ENCODE data around the gene CDH11. TPM values are rescaled to one million over a fixed set of nuclear protein-coding genes. Genes with fewer than 3 reads are reported as not detected.

The CDH11 gene
- total and polyA plus RNA-seq, 4 experiments from 2014 or later: not detected

DNA sequence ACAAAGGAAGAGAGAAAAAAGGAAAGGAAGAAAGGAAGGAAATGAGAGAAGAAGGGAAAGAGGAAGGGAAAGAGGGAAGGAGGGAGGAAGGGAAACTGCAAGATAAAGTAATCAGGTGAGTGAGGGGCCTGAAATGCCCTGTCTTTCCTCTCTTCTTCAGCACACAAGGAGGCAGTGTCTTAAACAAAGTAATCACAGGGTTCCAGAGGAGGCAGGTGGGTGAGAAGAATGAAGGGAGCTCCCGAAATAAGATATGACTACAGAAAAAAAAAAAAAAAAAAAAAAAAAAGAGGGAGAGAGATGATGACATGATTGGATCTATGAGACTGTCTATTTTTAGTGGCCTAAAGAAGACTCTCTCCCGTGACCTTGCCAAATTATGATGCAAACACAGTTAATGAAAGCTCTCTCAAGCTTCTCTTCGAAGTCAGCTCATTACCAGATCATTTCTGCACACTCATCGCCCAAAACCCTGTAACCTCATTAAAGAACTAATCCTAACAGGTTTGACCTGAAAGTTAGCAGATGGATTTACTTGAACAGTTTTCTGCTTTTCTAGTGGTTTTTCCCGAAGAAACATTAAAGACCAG is 53.6 kb downstream of the CDH11 start:
- Histone ChIP-seq H3K27me3 (ENCODE audit: insufficient read depth, low read length) (no peaks in the 10 kb centered on the region), H3K27ac (ENCODE audit: low read depth, low read length) (no peak overlapping the region), H3K4me3 (ENCODE audit: low read length in 2 of 2) (no peak overlapping the region), H3K36me3 (ENCODE audit: insufficient read depth, low read length) (no peaks in the 10 kb centered on the region), H3K4me1 (ENCODE audit: insufficient read depth, low read length) (no peaks in the 10 kb centered on the region), H3K9me3 (ENCODE audit: control insufficient read depth in 1 of 2, low read length in 2 of 2) (no peaks in the 10 kb centered on the region)
- CTCF ChIA-PET (ENCODE audit: partially characterized antibody): no interaction called here
- no peaks in the 10 kb centered on the region for H3K36me3 Mint-ChIP-seq
- no peak overlapping the region for H3K4me3 Mint-ChIP-seq
- intact Hi-C loops (cut with micrococcal nuclease): no loop called here
- no peak overlapping the region for H3K27ac Mint-ChIP-seq
- POLR2A ChIA-PET (ENCODE audit: partially characterized antibody): no interaction called here
- H3K9me3 Mint-ChIP-seq: peaks cover 4 to 21% (median 9%) of the 10 kb centered on the region in 8 donors
- no peaks in the 10 kb centered on the region for H3K27me3 Mint-ChIP-seq
- no peak for DNase-seq
- H3K4me1 Mint-ChIP-seq: no peaks in the 10 kb centered on the region

DNA sequence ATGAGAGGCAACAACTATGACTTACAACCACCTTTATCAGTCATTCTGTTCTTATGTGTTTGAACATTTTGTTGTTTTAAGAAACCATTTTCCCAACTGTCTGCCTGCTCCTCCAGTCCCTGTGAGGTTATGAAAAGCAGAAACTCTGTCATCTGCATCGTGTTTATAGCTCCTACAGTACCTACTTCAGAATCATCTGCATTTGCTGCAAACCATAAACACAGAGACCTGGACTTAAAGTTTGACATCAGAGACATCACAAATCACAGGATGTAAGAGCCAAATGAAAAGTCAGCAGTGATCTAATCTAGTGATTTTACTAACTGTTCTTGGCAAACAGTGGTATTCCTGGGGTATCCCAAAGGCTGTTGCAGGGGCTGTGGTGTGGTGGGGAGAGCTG is 55.2 kb downstream of the CDH11 start:
- no peaks in the 10 kb centered on the region for H3K27me3 ChIP-seq (ENCODE audit: insufficient read depth, low read length)
- H3K4me3 ChIP-seq (ENCODE audit: low read length in 2 of 2): no peak overlapping the region
- ChIA-PET CTCF (ENCODE audit: partially characterized antibody) (no interaction called here), POLR2A (ENCODE audit: partially characterized antibody) (no interaction called here)
- no peak for DNase-seq
- no peaks in the 10 kb centered on the region for H3K9me3 ChIP-seq (ENCODE audit: control insufficient read depth in 1 of 2, low read length in 2 of 2)
- H3K4me1 Mint-ChIP-seq: no peaks in the 10 kb centered on the region
- H3K36me3 Mint-ChIP-seq: no peaks in the 10 kb centered on the region
- peaks cover 4 to 21% (median 9%) of the 10 kb centered on the region in 8 donors for H3K9me3 Mint-ChIP-seq
- no peak overlapping the region for H3K27ac ChIP-seq (ENCODE audit: low read depth, low read length)
- H3K4me3 Mint-ChIP-seq: no peak overlapping the region
- H3K4me1 ChIP-seq (ENCODE audit: insufficient read depth, low read length): no peaks in the 10 kb centered on the region
- no peaks in the 10 kb centered on the region for H3K36me3 ChIP-seq (ENCODE audit: insufficient read depth, low read length)
- no peak overlapping the region for H3K27ac Mint-ChIP-seq
- intact Hi-C loops (cut with micrococcal nuclease): no loop called here
- H3K27me3 Mint-ChIP-seq: no peaks in the 10 kb centered on the region

GRCh38 chr16:65065031-65065430 is 56.8 kb downstream of the CDH11 start:
- Histone ChIP-seq H3K4me3 (ENCODE audit: low read length in 2 of 2) (no peak overlapping the region), H3K9me3 (ENCODE audit: control insufficient read depth in 1 of 2, low read length in 2 of 2) (no peaks in the 10 kb centered on the region), H3K27me3 (ENCODE audit: insufficient read depth, low read length) (no peaks in the 10 kb centered on the region), H3K36me3 (ENCODE audit: insufficient read depth, low read length) (no peaks in the 10 kb centered on the region), H3K27ac (ENCODE audit: low read depth, low read length) (no peak overlapping the region), H3K4me1 (ENCODE audit: insufficient read depth, low read length) (no peaks in the 10 kb centered on the region)
- no peaks in the 10 kb centered on the region for H3K27me3 Mint-ChIP-seq
- peaks cover 0 to 16% (median 8%) of the 10 kb centered on the region in 8 donors for H3K9me3 Mint-ChIP-seq
- intact Hi-C loops (cut with micrococcal nuclease): no loop called here
- ChIA-PET POLR2A (ENCODE audit: partially characterized antibody) (no interaction called here), CTCF (ENCODE audit: partially characterized antibody) (no interaction called here)
- H3K27ac Mint-ChIP-seq: no peak overlapping the region
- H3K4me3 Mint-ChIP-seq: no peak overlapping the region
- H3K4me1 Mint-ChIP-seq: no peaks in the 10 kb centered on the region
- DNase-seq: no peak
- no peaks in the 10 kb centered on the region for H3K36me3 Mint-ChIP-seq

DNA sequence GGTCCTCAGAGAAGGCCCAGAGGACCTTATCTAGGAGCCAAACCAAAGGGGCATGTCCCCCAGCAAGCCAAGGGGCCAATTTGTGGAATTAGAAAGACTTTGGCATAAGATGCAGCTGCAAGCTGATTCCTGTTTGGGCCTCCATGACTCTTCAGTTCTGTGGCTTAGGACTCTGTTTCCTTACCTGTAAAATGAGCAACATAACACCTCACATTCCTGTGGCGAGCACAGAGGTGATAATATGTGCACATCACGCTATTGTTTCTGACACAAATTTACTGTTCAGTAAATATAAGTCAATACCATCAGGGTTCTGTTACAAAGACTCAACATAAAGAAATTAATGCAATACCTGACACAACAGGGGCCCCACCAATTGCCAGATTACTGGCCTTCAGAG is 57.7 kb downstream of the CDH11 start:
- no peak overlapping the region for H3K27ac Mint-ChIP-seq
- Histone ChIP-seq H3K36me3 (ENCODE audit: insufficient read depth, low read length) (no peaks in the 10 kb centered on the region), H3K27ac (ENCODE audit: low read depth, low read length) (no peak overlapping the region), H3K4me1 (ENCODE audit: insufficient read depth, low read length) (no peaks in the 10 kb centered on the region), H3K4me3 (ENCODE audit: low read length in 2 of 2) (no peak overlapping the region), H3K27me3 (ENCODE audit: insufficient read depth, low read length) (no peaks in the 10 kb centered on the region), H3K9me3 (ENCODE audit: control insufficient read depth in 1 of 2, low read length in 2 of 2) (no peaks in the 10 kb centered on the region)
- peaks cover 0 to 14% (median 9%) of the 10 kb centered on the region in 8 donors for H3K9me3 Mint-ChIP-seq
- intact Hi-C loops (cut with micrococcal nuclease): no loop called here
- H3K4me1 Mint-ChIP-seq: no peaks in the 10 kb centered on the region
- H3K36me3 Mint-ChIP-seq: no peaks in the 10 kb centered on the region
- POLR2A ChIA-PET (ENCODE audit: partially characterized antibody): no interaction called here
- H3K4me3 Mint-ChIP-seq: no peak overlapping the region
- H3K27me3 Mint-ChIP-seq: no peaks in the 10 kb centered on the region
- no peak for DNase-seq
- CTCF ChIA-PET (ENCODE audit: partially characterized antibody): no interaction called here

DNA sequence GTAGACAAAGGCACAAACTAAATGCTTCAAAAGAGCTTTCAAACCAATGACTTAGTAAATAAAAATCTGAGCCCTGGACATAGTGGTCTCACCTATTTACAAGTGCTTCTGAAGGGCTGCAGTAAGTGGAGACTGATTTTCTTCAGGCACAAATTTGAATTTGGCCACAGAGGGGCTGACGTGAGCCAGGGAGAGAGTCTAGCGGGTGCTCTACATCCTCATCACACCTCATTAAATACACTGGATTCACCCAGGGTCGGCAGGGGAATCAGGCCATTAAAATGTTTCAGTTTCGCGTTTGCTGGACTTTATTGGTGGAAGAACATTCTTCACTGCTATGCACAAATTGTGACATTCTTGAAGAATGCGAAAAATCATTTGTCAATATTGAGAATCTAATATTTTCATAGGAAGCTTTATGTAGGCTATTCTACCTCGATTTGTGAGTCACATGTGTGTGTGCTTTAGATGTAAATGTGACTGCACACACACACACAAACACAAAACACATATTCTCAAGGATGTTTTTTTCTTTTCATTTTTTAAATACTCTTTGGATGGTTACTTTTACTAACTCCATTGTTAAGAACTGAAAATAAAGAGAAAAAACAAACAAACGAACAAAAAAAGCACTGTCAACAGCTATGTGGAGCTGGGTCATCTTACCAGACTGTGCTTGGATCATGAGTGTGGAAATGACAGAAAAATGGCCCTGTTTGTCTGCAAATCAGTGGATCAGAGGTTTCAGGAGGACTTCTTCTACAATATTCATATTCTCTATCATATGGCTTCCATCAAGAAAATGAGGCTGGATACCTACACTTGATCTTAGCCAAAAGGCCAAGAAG is 58.9 kb downstream of the CDH11 start:
- intact Hi-C loops (cut with micrococcal nuclease): no loop called here
- no peaks in the 10 kb centered on the region for H3K4me1 ChIP-seq (ENCODE audit: insufficient read depth, low read length)
- ChIA-PET POLR2A (ENCODE audit: partially characterized antibody) (no interaction called here), CTCF (ENCODE audit: partially characterized antibody) (no interaction called here)
- DNase-seq: no peak
- H3K9me3 Mint-ChIP-seq: peaks cover 0 to 13% (median 7%) of the 10 kb centered on the region in 8 donors
- no peak overlapping the region for H3K27ac ChIP-seq (ENCODE audit: low read depth, low read length)
- no peaks in the 10 kb centered on the region for H3K36me3 Mint-ChIP-seq
- H3K4me1 Mint-ChIP-seq: no peaks in the 10 kb centered on the region
- no peaks in the 10 kb centered on the region for H3K27me3 Mint-ChIP-seq
- H3K27me3 ChIP-seq (ENCODE audit: insufficient read depth, low read length): no peaks in the 10 kb centered on the region
- no peak overlapping the region for H3K4me3 Mint-ChIP-seq
- H3K36me3 ChIP-seq (ENCODE audit: insufficient read depth, low read length): no peaks in the 10 kb centered on the region
- H3K9me3 ChIP-seq (ENCODE audit: control insufficient read depth in 1 of 2, low read length in 2 of 2): no peaks in the 10 kb centered on the region
- H3K27ac Mint-ChIP-seq: no peak overlapping the region
- no peak overlapping the region for H3K4me3 ChIP-seq (ENCODE audit: low read length in 2 of 2)

GRCh38 chr16:65061935-65062518 is 59.8 kb downstream of the CDH11 start:
- no peaks in the 10 kb centered on the region for H3K36me3 Mint-ChIP-seq
- H3K4me1 Mint-ChIP-seq: no peaks in the 10 kb centered on the region
- DNase-seq: no peak
- H3K27me3 Mint-ChIP-seq: no peaks in the 10 kb centered on the region
- Histone ChIP-seq H3K27me3 (ENCODE audit: insufficient read depth, low read length) (no peaks in the 10 kb centered on the region), H3K27ac (ENCODE audit: low read depth, low read length) (no peak overlapping the region), H3K4me3 (ENCODE audit: low read length in 2 of 2) (no peak overlapping the region), H3K9me3 (ENCODE audit: control insufficient read depth in 1 of 2, low read length in 2 of 2) (no peaks in the 10 kb centered on the region), H3K36me3 (ENCODE audit: insufficient read depth, low read length) (no peaks in the 10 kb centered on the region), H3K4me1 (ENCODE audit: insufficient read depth, low read length) (no peaks in the 10 kb centered on the region)
- ChIA-PET CTCF (ENCODE audit: partially characterized antibody) (no interaction called here), POLR2A (ENCODE audit: partially characterized antibody) (no interaction called here)
- no peak overlapping the region for H3K27ac Mint-ChIP-seq
- intact Hi-C loops (cut with micrococcal nuclease): no loop called here
- H3K9me3 Mint-ChIP-seq: peaks cover 0 to 17% (median 9%) of the 10 kb centered on the region in 8 donors
- H3K4me3 Mint-ChIP-seq: no peak overlapping the region

GRCh38 chr16:65061263-65061662 is 60.6 kb downstream of the CDH11 start:
- H3K9me3 ChIP-seq (ENCODE audit: control insufficient read depth in 1 of 2, low read length in 2 of 2): no peaks in the 10 kb centered on the region
- Mint-ChIP-seq H3K27ac (no peak overlapping the region), H3K4me1 (no peaks in the 10 kb centered on the region), H3K36me3 (no peaks in the 10 kb centered on the region), H3K4me3 (no peak overlapping the region), H3K9me3 (peaks cover 3 to 15% (median 9%) of the 10 kb centered on the region in 8 donors), H3K27me3 (no peaks in the 10 kb centered on the region)
- no peaks in the 10 kb centered on the region for H3K36me3 ChIP-seq (ENCODE audit: insufficient read depth, low read length)
- CTCF ChIA-PET (ENCODE audit: partially characterized antibody): no interaction called here
- intact Hi-C loops (cut with micrococcal nuclease): no loop called here
- H3K27me3 ChIP-seq (ENCODE audit: insufficient read depth, low read length): no peaks in the 10 kb centered on the region
- no peaks in the 10 kb centered on the region for H3K4me1 ChIP-seq (ENCODE audit: insufficient read depth, low read length)
- no peak overlapping the region for H3K27ac ChIP-seq (ENCODE audit: low read depth, low read length)
- H3K4me3 ChIP-seq (ENCODE audit: low read length in 2 of 2): no peak overlapping the region
- DNase-seq: no peak
- POLR2A ChIA-PET (ENCODE audit: partially characterized antibody): no interaction called here

Measured in CD4-positive, alpha-beta memory T cell (primary cell).